Prostate gland (tissue), 2 donors: Measurements from ENCODE around the gene PTEN.

Experiments used
- POLR2A ChIP-seq: fragments of 450-650 bp; IDR thresholded peaks from one replicate; pipeline ENCODE4 v1.6.1; 2016; ENCODE audit warnings: antibody characterized with exemption, mild to moderate bottlenecking
- POLR2AphosphoS5 ChIP-seq: sonication (generic); formaldehyde crosslinking; IDR thresholded peaks from one replicate; pipeline ENCODE4 v1.6.1; 2017; ENCODE audit warnings: antibody characterized with exemption
- TF ChIP-seq, protein P1 (sequence below), 4 experiments: fragments of 200-600 bp in 2 of 4; fragments of 450-650 bp in 2 of 4; sonication (generic) in 2 of 4; IDR thresholded peaks; 1 replicate in 3 of 4; 2 replicates in 1 of 4; pipeline ENCODE4 v1.5.1; 2016 to 2019; ENCODE audit warnings: antibody characterized with exemption in 4 of 4, mild to moderate bottlenecking in 2 of 4, moderate library complexity in 2 of 4

GRCh38 chr10:87865241-87865881 lies 1.9 kb downstream of the PTEN start:
- TF ChIP-seq, protein P1, sequence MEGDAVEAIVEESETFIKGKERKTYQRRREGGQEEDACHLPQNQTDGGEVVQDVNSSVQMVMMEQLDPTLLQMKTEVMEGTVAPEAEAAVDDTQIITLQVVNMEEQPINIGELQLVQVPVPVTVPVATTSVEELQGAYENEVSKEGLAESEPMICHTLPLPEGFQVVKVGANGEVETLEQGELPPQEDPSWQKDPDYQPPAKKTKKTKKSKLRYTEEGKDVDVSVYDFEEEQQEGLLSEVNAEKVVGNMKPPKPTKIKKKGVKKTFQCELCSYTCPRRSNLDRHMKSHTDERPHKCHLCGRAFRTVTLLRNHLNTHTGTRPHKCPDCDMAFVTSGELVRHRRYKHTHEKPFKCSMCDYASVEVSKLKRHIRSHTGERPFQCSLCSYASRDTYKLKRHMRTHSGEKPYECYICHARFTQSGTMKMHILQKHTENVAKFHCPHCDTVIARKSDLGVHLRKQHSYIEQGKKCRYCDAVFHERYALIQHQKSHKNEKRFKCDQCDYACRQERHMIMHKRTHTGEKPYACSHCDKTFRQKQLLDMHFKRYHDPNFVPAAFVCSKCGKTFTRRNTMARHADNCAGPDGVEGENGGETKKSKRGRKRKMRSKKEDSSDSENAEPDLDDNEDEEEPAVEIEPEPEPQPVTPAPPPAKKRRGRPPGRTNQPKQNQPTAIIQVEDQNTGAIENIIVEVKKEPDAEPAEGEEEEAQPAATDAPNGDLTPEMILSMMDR (IDR thresholded peaks at IDR 0.05): no peak
- no peak for TF ChIP-seq POLR2A
- TF ChIP-seq POLR2AphosphoS5: peak; percentile 3
